Measurements from ENCODE around the gene TSHZ1. TPM values are rescaled to one million over a fixed set of nuclear protein-coding genes. Genes with fewer than 3 reads are reported as not detected.
A peak's percentile ranks its signal among the peaks of the same experiment; 100 is the strongest.

The TSHZ1 gene
- total and polyA plus RNA-seq, 7 donors: 2.0 to 10.5 (median 9.7) TPM

GRCh38 chr18:75220551-75221355 lies 10.2 kb downstream of the TSHZ1 start:
- TF ChIP-seq CTCF (IDR thresholded peaks at IDR 0.05): no peak
- H3K27me3 ChIP-seq (ENCODE audit: insufficient read depth in 3 of 3, low read length in 2 of 3): no peaks in the 10 kb centered on the region
- H3K4me3 ChIP-seq: no peak overlapping the region
- intact Hi-C loops (cut with DNase I): no loop called here
- WGBS, 3 donors: 29 to 64% (median 41%) methylated on average over 12 of the region's 12 CpGs
- ATAC-seq: peak in 1 of 4 donors; percentile 44
- no peaks in the 10 kb centered on the region for H3K36me3 ChIP-seq (ENCODE audit: insufficient read depth in 1 of 2, low read depth in 1 of 2)
- H3K9me3 ChIP-seq: no peaks in the 10 kb centered on the region
- H3K4me1 ChIP-seq: peaks cover 81% of the 10 kb centered on the region
- no peak overlapping the region for H3K27ac ChIP-seq
- DNase-seq: no peak

GRCh38 chr18:75221397-75221796 lies 10.8 kb downstream of the TSHZ1 start:
- DNase-seq: no peak
- WGBS, 3 donors: 20 to 75% (median 24%) methylated on average over 1 of the region's 1 CpG
- intact Hi-C loops (cut with DNase I): no loop called here
- no peak overlapping the region for H3K4me3 ChIP-seq
- no peak for TF ChIP-seq CTCF (IDR thresholded peaks at IDR 0.05)
- H3K4me1 ChIP-seq: peaks cover 75% of the 10 kb centered on the region
- H3K9me3 ChIP-seq: no peaks in the 10 kb centered on the region
- H3K36me3 ChIP-seq (ENCODE audit: insufficient read depth in 1 of 2, low read depth in 1 of 2): no peaks in the 10 kb centered on the region
- no peaks in the 10 kb centered on the region for H3K27me3 ChIP-seq (ENCODE audit: insufficient read depth in 3 of 3, low read length in 2 of 3)
- no peak overlapping the region for H3K27ac ChIP-seq
- ATAC-seq: peak in 2 of 4 donors; percentile 28 to 29

- intact Hi-C loops (cut with DNase I): no loop called here
- Histone ChIP-seq H3K27ac (no peak overlapping the region), H3K4me1 (peaks cover 74% of the 10 kb centered on the region), H3K27me3 (ENCODE audit: insufficient read depth in 3 of 3, low read length in 2 of 3) (no peaks in the 10 kb centered on the region), H3K36me3 (ENCODE audit: insufficient read depth in 1 of 2, low read depth in 1 of 2) (no peaks in the 10 kb centered on the region), H3K9me3 (no peaks in the 10 kb centered on the region), H3K4me3 (no peak overlapping the region)
- ATAC-seq (no peak), DNase-seq (no peak)
- no peak for TF ChIP-seq CTCF (IDR thresholded peaks at IDR 0.05)
- 74 to 81% (median 79%) methylated on average over 7 of the region's 7 CpGs for WGBS, 3 donors
Observed at GRCh38 chr18:75221897-75222296, 11.3 kb downstream of the TSHZ1 start.

- no peaks in the 10 kb centered on the region for H3K27me3 ChIP-seq (ENCODE audit: insufficient read depth in 3 of 3, low read length in 2 of 3)
- H3K27ac ChIP-seq: no peak overlapping the region
- TF ChIP-seq CTCF (IDR thresholded peaks at IDR 0.05): no peak
- 64 to 87% (median 77%) methylated on average over 10 of the region's 10 CpGs for WGBS, 3 donors
- peaks cover 74% of the 10 kb centered on the region for H3K4me1 ChIP-seq
- H3K9me3 ChIP-seq: no peaks in the 10 kb centered on the region
- ATAC-seq (no peak), DNase-seq (no peak)
- no peaks in the 10 kb centered on the region for H3K36me3 ChIP-seq (ENCODE audit: insufficient read depth in 1 of 2, low read depth in 1 of 2)
- no peak overlapping the region for H3K4me3 ChIP-seq
- intact Hi-C loops (cut with DNase I): no loop called here
Observed at GRCh38 chr18:75222407-75222806, 11.8 kb downstream of the TSHZ1 start.

Data from psoas muscle (tissue), 8 donors.